ENCODE results near the gene ARFGEF3.

The ARFGEF3 gene

DNA sequence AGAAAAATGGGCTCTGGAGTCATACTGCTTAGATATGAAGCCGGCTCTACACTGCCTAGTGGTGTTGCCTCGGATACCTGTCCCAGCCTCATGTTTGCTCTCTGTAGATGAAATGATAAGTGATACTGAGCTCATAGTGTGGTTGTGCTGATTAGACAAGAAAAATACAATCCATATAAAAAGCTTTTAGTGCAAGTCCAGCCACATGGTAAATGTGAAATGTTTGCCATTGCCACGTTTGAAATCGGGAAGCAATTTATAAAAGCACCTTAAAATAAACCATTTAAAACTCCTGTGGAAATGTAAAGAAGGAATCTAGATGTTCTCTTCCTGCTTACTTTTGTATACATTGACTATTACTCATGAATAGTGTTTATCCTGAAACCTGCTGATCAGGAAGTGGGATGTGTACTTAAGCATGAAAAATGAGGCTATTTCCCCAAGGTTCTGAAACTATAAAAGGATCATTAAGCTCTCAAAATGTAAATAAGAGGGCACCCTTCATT lies 69.7 kb downstream of the ARFGEF3 start:
- no peak for TF ChIP-seq GATA1 (IDR thresholded peaks at IDR 0.05; ENCODE audit: low read depth, low read length)
- no peak for TF ChIP-seq POLR2A (IDR thresholded peaks at IDR 0.05; ENCODE audit: low read length)
- no peak for DNase-seq

DNA sequence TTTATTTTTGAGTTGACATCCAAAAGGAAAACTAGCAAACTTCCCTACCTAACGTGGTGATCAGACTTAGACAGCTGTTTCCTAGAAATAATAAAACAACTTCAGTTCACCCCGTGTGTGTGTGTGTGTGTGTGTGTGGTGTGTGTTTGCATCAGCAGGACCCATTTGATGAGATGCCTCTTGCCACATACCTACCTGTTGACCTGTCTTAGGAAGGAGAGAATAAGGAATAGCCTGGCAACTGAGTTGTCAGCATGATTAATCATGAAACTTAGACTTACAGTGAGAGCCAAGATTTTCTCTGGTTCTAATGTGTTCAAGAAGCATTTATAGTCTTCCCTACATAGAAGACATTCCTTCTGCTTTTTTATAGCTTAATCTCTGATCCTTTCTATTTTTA lies 72.6 kb downstream of the ARFGEF3 start:
- TF ChIP-seq GATA1 (IDR thresholded peaks at IDR 0.05; ENCODE audit: low read depth, low read length) = no peak
- TF ChIP-seq POLR2A (IDR thresholded peaks at IDR 0.05; ENCODE audit: low read length) = no peak
- no peak for DNase-seq

DNA sequence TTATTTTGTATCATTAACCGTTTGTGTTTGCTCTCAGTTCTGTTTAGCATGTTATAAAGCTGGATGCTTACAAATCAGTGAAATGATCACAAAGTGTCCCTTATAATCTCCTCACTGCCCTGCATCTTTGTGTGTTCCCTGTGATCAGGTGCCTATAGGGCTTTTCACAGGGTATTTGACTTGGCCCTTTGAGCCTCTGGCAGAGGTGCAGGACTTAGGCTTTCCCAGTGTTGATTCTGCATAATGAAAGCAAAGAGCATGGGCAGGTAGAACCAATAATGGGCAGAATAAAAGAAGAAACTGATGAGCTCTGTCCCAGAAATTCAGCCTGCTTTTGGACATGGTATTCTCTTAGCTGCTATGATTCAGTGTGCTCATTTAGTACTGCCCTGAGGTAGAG lies 73.5 kb downstream of the ARFGEF3 start:
- DNase-seq = no peak
- TF ChIP-seq POLR2A (IDR thresholded peaks at IDR 0.05; ENCODE audit: low read length) = no peak
- no peak for TF ChIP-seq GATA1 (IDR thresholded peaks at IDR 0.05; ENCODE audit: low read depth, low read length)

DNA sequence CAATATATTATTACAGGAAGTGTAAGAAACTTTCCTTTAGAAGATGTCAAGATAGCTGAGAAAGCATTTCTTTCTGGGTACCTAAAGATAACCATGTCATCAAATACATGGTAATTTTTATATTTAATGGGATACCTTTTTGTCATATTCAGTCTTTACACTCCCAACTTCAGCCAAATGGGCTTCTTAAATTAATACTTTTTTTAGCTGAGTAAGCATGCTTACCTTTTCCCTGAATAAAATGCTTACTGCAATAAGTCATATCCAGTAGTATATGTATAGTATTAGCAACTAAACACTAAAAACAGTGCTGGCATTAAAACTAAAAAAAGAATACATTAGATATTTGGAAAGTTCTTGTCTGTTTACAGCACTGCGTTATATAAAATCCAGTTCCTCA lies 74.0 kb downstream of the ARFGEF3 start:
- no peak for TF ChIP-seq POLR2A (IDR thresholded peaks at IDR 0.05; ENCODE audit: low read length)
- TF ChIP-seq GATA1 (IDR thresholded peaks at IDR 0.05; ENCODE audit: low read depth, low read length) = no peak
- DNase-seq = no peak

DNA sequence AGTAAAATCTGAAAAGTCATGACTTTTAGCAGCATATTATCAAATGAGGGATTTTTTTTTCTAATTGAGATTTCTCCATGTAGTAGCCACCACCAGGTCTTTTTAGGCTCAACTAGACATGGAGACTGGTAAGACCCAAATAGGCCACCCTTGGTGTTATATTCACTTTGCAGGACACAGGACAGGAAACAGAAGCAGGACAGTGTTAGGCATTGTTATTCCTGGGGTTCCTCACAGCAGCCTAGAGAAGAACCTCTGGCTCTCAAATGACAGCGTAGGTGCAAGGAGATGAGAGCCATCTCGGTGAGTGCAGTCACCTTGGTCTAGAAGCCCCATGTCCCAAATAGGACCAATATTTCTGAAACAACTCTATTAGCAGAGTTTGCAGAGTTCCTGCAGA lies 75.7 kb downstream of the ARFGEF3 start:
- TF ChIP-seq POLR2A (IDR thresholded peaks at IDR 0.05; ENCODE audit: low read length) = no peak
- no peak for TF ChIP-seq GATA1 (IDR thresholded peaks at IDR 0.05; ENCODE audit: low read depth, low read length)
- DNase-seq = no peak

DNA sequence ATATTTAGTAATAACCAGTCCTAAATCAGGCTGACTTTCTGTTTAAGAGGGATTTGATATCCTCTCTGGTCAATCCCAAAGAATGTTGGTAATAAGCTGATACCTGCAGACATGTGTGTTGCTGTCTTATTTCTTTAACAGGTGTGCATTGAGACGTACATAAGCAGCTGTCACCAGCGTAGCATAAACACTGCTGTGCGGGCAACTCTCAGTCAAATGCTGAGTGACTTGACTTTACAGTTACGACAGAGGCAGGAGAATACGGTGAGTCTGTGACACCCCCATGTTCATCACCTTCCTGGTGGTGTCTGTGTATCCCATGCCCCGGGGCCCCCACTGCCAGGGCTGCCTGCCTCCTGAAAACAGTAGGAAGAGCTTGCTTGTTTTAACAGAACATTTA lies 76.6 kb downstream of the ARFGEF3 start:
- DNase-seq = no peak
- TF ChIP-seq GATA1 (IDR thresholded peaks at IDR 0.05; ENCODE audit: low read depth, low read length) = no peak
- no peak for TF ChIP-seq POLR2A (IDR thresholded peaks at IDR 0.05; ENCODE audit: low read length)

DNA sequence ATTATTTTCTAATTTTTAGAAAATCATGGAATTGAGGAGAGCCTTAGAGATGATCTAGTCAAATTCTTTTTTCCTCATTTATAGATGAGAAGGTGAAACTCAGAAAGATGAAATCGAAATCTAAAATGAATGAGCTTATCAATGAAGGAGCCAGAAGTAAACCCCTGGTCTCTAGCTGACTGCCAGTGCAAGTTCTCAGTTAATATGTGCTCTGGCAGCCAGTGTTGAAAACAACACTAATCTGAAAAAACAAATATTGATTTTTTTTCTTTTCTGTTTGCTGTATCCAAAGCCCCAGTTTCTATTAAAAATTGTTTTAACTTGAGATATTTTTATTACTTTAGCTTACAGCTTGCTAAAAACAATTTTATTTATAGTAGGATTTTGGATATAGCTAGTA lies 78.0 kb downstream of the ARFGEF3 start:
- no peak for DNase-seq
- TF ChIP-seq POLR2A (IDR thresholded peaks at IDR 0.05; ENCODE audit: low read length) (no peak), GATA1 (IDR thresholded peaks at IDR 0.05; ENCODE audit: low read depth, low read length) (no peak)

DNA sequence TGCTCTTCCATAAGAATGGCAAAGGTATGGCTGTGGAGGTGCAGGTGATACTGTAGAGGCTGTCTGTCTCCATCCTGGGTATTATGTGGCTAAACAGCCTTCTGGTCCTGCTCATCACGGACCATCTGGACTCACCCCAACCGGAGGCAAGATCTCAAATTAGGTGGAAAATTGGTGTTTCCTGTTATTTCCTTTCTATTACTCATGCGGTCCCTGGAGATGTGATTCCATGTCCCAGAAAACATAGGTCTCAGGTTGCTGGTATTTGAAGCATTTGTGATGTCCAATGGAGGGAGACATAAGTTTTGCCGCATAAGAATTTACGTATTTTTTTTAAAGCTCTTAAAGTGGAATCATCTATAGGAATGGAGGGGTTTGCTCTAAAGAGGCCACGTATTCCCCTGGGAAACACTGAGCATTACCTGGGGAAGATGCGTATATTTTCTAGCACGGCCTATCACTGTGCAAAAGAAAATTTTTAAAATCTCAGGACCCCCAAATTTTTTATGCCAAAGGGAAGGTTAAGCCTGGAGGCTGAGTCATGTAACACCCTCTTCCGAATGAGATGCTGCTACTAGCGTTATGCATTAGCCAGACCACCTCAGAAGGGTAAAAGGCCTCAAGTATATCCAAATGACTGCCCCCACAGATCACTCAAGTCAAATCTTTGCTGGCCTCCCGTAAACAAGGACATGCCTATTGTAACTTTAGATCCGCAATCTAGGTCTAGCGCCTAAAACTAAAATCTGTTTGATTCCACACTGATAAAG lies 78.9 kb downstream of the ARFGEF3 start:
- TF ChIP-seq GATA1 (IDR thresholded peaks at IDR 0.05; ENCODE audit: low read depth, low read length) (no peak), POLR2A (IDR thresholded peaks at IDR 0.05; ENCODE audit: low read length) (no peak)
- no peak for DNase-seq

DNA sequence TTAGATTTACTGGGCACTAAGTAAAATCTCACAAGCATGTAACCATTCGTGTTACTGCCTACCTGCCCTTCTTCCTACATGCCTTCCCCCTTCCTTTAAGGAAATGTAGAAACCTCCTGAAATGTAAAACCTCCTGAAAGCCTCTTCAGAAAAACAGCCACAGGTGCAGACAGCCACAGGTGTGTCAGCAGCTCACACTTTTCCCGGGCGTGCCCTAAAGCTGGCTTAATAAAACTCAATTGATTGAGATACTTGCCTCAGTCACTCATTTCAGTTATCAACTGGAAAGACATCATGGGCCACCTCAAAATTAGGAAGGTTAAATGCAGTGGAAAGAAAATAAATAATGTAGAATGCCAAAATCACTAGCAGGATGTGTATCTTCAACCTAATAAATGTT lies 79.6 kb downstream of the ARFGEF3 start:
- no peak for DNase-seq
- no peak for TF ChIP-seq POLR2A (IDR thresholded peaks at IDR 0.05; ENCODE audit: low read length)
- no peak for TF ChIP-seq GATA1 (IDR thresholded peaks at IDR 0.05; ENCODE audit: low read depth, low read length)

DNA sequence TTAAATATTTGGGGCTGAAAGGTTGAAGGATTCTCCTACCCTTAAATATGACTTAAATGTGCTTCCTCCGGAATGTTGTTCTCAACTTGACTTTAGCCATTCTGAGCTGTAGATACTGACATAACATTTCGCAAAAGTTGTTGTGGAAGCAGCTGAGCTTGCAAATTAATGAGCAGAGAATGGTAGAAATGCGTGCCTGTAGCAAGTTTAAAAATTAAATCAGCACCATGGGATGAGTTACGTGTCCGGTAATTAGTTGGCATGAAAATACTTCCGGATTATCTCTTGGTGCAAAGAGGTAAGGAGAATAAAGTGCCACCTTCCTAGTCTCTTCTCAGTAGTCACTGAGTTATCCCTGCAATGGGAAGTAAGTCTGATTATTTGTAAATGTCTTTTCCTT lies 80.2 kb downstream of the ARFGEF3 start:
- TF ChIP-seq GATA1 (IDR thresholded peaks at IDR 0.05; ENCODE audit: low read depth, low read length) (no peak), POLR2A (IDR thresholded peaks at IDR 0.05; ENCODE audit: low read length) (no peak)
- no peak for DNase-seq

DNA sequence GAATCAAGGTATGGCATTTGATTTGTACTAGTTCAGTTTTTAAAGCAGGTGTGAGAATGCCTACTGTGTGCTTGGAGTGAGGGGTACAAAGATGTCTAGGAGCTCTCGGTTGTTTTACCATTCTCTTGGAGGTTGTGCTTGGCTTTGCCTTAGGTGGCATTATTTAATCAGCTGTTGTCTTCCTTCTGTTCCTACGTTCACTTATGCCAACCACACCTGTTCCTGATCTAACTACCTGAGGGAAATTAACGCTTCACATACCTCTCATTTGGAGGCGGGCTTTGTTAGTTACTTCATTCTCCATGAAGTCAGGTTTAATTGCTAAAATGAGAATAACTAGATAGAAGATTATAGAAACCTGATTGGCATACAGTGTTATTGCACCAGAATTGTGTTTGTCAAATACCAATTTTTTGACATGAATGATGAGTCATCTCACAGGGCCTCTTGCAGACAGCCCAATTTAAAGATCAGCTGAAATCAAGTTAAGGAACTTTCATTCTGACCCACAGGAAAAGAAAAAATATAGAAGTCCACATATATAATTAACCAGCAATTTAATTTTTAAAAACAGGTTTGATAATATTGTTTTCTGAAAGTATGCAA lies 81.4 kb downstream of the ARFGEF3 start:
- TF ChIP-seq POLR2A (IDR thresholded peaks at IDR 0.05; ENCODE audit: low read length) (no peak), GATA1 (IDR thresholded peaks at IDR 0.05; ENCODE audit: low read depth, low read length) (no peak)
- no peak for DNase-seq

DNA sequence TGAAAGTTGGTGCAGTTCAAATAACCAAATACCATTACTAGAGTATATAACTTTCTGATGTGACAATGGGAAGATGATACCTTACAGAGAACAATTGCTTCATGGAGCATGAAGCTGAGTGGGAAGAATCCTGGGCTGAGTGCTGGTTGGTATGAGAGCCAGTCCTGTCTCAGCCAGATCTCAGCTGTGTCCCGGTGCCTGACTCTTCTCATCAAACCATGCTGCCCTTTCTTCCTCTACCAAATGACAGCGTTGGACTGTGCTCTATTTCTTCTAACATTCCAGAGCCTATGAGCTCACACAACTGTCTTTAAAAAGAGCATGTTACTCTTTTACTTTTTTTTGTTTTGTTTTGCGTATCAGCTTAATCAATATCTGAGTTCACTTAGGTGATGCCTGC lies 84.0 kb downstream of the ARFGEF3 start:
- TF ChIP-seq POLR2A (IDR thresholded peaks at IDR 0.05; ENCODE audit: low read length) = no peak
- TF ChIP-seq GATA1 (IDR thresholded peaks at IDR 0.05; ENCODE audit: low read depth, low read length) = no peak
- no peak for DNase-seq

DNA sequence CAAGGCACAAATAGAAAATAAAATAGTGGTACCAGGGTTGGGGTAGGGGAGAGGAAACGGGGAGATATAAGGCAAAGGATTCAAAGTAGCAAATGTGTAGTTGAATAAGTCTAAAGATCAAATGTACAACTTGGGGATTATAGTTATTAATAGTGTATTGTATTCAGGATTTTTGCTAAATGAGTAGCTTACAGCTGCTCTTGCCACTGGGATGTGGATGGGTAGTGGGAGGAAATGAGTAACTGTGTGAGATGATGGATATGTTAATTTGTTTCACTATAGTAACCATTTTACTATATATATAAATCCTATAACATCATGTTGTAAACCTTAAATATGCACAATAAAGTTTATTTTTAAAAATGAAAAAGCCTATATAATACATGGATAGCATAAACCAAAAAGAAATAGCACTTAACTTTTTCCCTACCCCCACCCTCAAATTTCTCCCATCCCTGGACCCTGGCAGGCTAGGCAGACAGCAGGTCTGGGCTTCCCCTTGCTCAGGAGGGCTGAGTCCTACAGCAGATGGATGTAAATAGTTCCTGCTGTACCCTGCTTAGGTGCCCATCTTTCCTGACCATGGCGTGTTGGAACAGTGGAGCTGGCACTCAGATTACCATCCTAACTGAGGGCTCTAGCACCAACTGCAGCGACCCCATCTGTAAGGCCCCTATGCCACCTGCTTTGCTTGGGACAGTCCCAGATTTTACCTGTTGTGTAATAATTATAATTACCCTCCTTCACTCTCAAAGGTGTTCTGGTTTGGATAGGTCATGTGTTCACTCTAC lies 85.1 kb downstream of the ARFGEF3 start:
- no peak for DNase-seq
- TF ChIP-seq POLR2A (IDR thresholded peaks at IDR 0.05; ENCODE audit: low read length) = no peak
- TF ChIP-seq GATA1 (IDR thresholded peaks at IDR 0.05; ENCODE audit: low read depth, low read length) = no peak

DNA sequence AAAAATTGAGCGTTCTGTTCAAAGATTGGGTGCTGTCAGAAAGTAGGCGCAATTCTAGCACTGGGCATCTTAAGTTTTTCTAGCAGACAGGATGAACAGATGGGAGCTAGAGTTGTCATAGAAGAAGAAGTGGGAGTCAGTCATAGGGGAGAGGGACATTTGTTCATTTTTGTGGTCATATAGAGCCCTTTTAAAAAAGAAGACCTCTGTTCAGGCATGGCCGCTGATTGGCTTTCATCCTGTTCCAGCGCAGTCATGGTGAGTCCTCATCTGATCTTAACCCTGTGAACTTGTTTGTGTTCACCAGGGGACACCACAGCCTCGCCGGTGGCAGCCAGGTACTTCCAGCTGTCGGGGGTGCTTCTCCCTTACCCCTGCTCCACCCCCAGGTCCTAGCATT lies 86.3 kb downstream of the ARFGEF3 start:
- TF ChIP-seq GATA1 (IDR thresholded peaks at IDR 0.05; ENCODE audit: low read depth, low read length) = no peak
- TF ChIP-seq POLR2A (IDR thresholded peaks at IDR 0.05; ENCODE audit: low read length) = no peak
- DNase-seq = no peak
